Stimulated activated CD8-positive, alpha-beta memory T cell treated with anti-CD3 and anti-CD28 coated beads, Interleukin-7, amount 100 ng/mL, for 4 hours (primary cell): ENCODE data around the gene SPATA25.

Experiments
- DNase-seq, 2 donors: peaks; one replicate each; pipeline ENCODE4 v3.0.0-alpha.2; 2020; ENCODE audit warnings: low read depth in 2 of 2

Gene SPATA25

GRCh38 chr20:45840700-45841198 is 46.7 kb downstream of the SPATA25 start:
- DNase-seq: no peak

- DNase-seq: no peak
These were observed 50.6 kb downstream of the SPATA25 start for GRCh38 chr20:45836841-45837240.
